K562 (cell line): ENCODE data around the gene CCDC169. TPM values are rescaled to one million over a fixed set of nuclear protein-coding genes. Genes with fewer than 3 reads are reported as not detected.

Experiments used
- ATAC-seq: fragments of 200-7000 bp; cut with Tn5 transposase; 3 replicates; pipeline ENCODE4 v1.9.1; 2020; ENCODE audit warnings: moderate library complexity
- BruUV-seq: library from RNA; stranded (reverse); fragments of 400-500 nt; replicated peaks from 2 replicates; lab custom pipeline; 2021; lab: Mats Ljungman, UMichigan
- CTCF ChIA-PET: fragments of 300-600 bp; formaldehyde crosslinking; extraction: SDS; loops from one replicate; lab custom pipeline; 2021; ENCODE audit warnings: low intra/inter-chr PET ratio; lab: Yijun Ruan, JAX
- POLR2A ChIA-PET: fragments of 300-600, 350-650 bp; sonication (Branson Sonifier 250); formaldehyde crosslinking; extraction: SDS; loops from one replicate; lab custom pipeline; 2021; ENCODE audit warnings: antibody characterized with exemption, inconsistent platforms; lab: Yijun Ruan, JAX
- DNase-seq, 4 experiments: peaks; one replicate each; pipeline versions ENCODE4 v3.0.0 to v3.0.0-alpha.2; 2011 to 2018; ENCODE audit warnings: low spot score in 3 of 4, mixed read lengths in 3 of 4; ENCODE audit errors: extremely low read depth in 1 of 4
- FAIRE-seq: peaks from 2 replicates; lab custom pipeline; 2011; peaks lifted over from hg19 to GRCh38; lab: Jason Lieb, UNC
- H2AFZ ChIP-seq: 2 replicates; pipeline ENCODE4 v1.6.0; 2011; ENCODE audit warnings: low read depth, low read length, control low read depth, inconsistent platforms
- H3K27ac ChIP-seq: fragments of 200-600 bp; 3 replicates; pipeline ENCODE4 v1.8.0; 2011; ENCODE audit warnings: low read depth, mild to moderate bottlenecking, control low read depth, inconsistent platforms, low read length, moderate library complexity, mixed read lengths; ENCODE audit errors: extremely low read depth
- H3K27me3 ChIP-seq, 2 experiments: fragments of 300-600 bp in 1 of 2; 2 replicates in 1 of 2; 3 replicates in 1 of 2; pipeline versions ENCODE4 v1.6.0 to v1.8.0; 2011; ENCODE audit warnings: inconsistent platforms in 2 of 2, low read length in 2 of 2, mild to moderate bottlenecking in 1 of 2, mixed read lengths in 1 of 2, moderate library complexity in 1 of 2; ENCODE audit not compliant: control insufficient read depth in 2 of 2, insufficient read depth in 2 of 2
- H3K36me3 ChIP-seq: fragments of 300-600 bp; 3 replicates; pipeline ENCODE4 v1.8.0; 2011; ENCODE audit warnings: mild to moderate bottlenecking, low read length, inconsistent platforms; ENCODE audit not compliant: control insufficient read depth, insufficient read depth
- H3K4me1 ChIP-seq, 2 experiments: fragments of 200-600 bp in 1 of 2; replicated peaks in 1 of 2; 2 replicates in 1 of 2; 3 replicates in 1 of 2; pipeline versions ENCODE4 v1.5.1 to v1.8.0; 2011; ENCODE audit warnings: inconsistent platforms in 2 of 2, low read length in 2 of 2, mild to moderate bottlenecking in 1 of 2, mixed read lengths in 1 of 2, moderate library complexity in 1 of 2; ENCODE audit not compliant: control insufficient read depth in 2 of 2, insufficient read depth in 2 of 2
- H3K4me2 ChIP-seq: 2 replicates; pipeline ENCODE4 v1.6.1; 2011; ENCODE audit warnings: low read length, control low read depth, inconsistent platforms, mixed read lengths; ENCODE audit not compliant: insufficient read depth
- H3K4me3 ChIP-seq: fragments of 200-600 bp; sonication (generic), shearing (Covaris generic); 2 replicates; pipeline ENCODE4 v1.5.1; 2016; ENCODE audit warnings: control low read depth, inconsistent platforms
- H3K79me2 ChIP-seq: fragments of 200-600 bp; 3 replicates; pipeline ENCODE4 v1.8.0; 2011; ENCODE audit warnings: low read length, inconsistent platforms; ENCODE audit not compliant: control insufficient read depth, insufficient read depth
- H3K9ac ChIP-seq, 2 experiments: 2 replicates each; pipeline versions ENCODE4 v1.6.0 to v1.6.1; 2011; ENCODE audit warnings: low read depth in 2 of 2, low read length in 2 of 2, control low read depth in 1 of 2, inconsistent platforms in 1 of 2, mild to moderate bottlenecking in 1 of 2, mixed read lengths in 1 of 2; ENCODE audit not compliant: insufficient read depth in 1 of 2
- H3K9me1 ChIP-seq: one replicate; pipeline ENCODE4 v1.6.0; 2011; ENCODE audit warnings: inconsistent platforms, mild to moderate bottlenecking, low read length, moderate library complexity; ENCODE audit not compliant: control insufficient read depth, insufficient read depth
- H3K9me3 ChIP-seq: replicated peaks from 2 replicates; pipeline ENCODE4 v1.5.1; 2011; ENCODE audit warnings: low read depth, low read length, inconsistent platforms; ENCODE audit not compliant: control insufficient read depth, insufficient read depth
- H4K20me1 ChIP-seq: replicated peaks from 2 replicates; pipeline ENCODE4 v1.6.1; 2011; ENCODE audit warnings: low read length, inconsistent platforms, mixed read lengths; ENCODE audit not compliant: control insufficient read depth, insufficient read depth
- LARP7 ChIP-seq: fragments of 450-650 bp; IDR thresholded peaks from 2 replicates; pipeline ENCODE4 v1.6.1; 2016
- MAFG ChIP-seq: fragments of 450-650 bp; conservative IDR thresholded peaks from 2 replicates; pipeline ENCODE4 v1.6.1; 2016; ENCODE audit warnings: missing genetic modification characterization, missing compliant biosample characterization
- MED1 ChIP-seq: sonication (generic); formaldehyde crosslinking; IDR thresholded peaks from 2 replicates; pipeline ENCODE4 v1.8.1; 2023; ENCODE audit warnings: missing genetic modification reagents, borderline replicate concordance
- NFIX ChIP-seq: fragments of 250-450 bp; sonication (Bioruptor Pico); IDR thresholded peaks from 2 replicates; pipeline ENCODE4 v1.4.0; 2020; ENCODE audit warnings: low read depth, mild to moderate bottlenecking, moderate library complexity
- SIN3B ChIP-seq: fragments of 450-650 bp; IDR thresholded peaks from 2 replicates; pipeline ENCODE4 v1.6.1; 2017; ENCODE audit warnings: low read depth, mild to moderate bottlenecking, moderate library complexity
- SMARCE1 ChIP-seq: fragments of 450-650 bp; IDR thresholded peaks from 2 replicates; pipeline ENCODE4 v1.7.1; 2016; ENCODE audit warnings: mild to moderate bottlenecking
- ZBTB34 ChIP-seq: fragments of 250-450 bp; sonication (Bioruptor Pico); IDR thresholded peaks from 2 replicates; pipeline ENCODE4 v1.8.0; 2021; ENCODE audit warnings: mild to moderate bottlenecking, moderate library complexity
- ZBTB9 ChIP-seq: fragments of 450-650 bp; formaldehyde crosslinking; IDR thresholded peaks from 2 replicates; pipeline ENCODE4 v1.4.0; 2020; ENCODE audit warnings: mild to moderate bottlenecking, moderate library complexity
- ZNF324 ChIP-seq: fragments of 250-450 bp; sonication (Bioruptor Pico); IDR thresholded peaks from 2 replicates; pipeline ENCODE4 v1.4.0; 2020; ENCODE audit warnings: mild to moderate bottlenecking
- ZNF511 ChIP-seq: sonication (generic); formaldehyde crosslinking; IDR thresholded peaks from 2 replicates; pipeline ENCODE4 v1.8.0; 2022; ENCODE audit warnings: mild to moderate bottlenecking, missing genetic modification reagents
- WGBS: fragments of 100-300 bp; shearing (Covaris generic); methylation state at CpG from one replicate; pipeline ENCODE4 v1.1.6; 2016; ENCODE audit warnings: low coverage, mixed read lengths; ENCODE audit not compliant: insufficient coverage; ENCODE audit errors: missing lambda C conversion rate; 5-methylcytosine and 5-hydroxymethylcytosine counted together
- in situ Hi-C: fragments of 300-500 bp; cut with MboI; formaldehyde crosslinking; loops from 4 replicates; pipeline ENCODE4 v1.15.0; 2018; ENCODE audit warnings: inconsistent platforms, mixed read lengths
- intact Hi-C: fragments of 100-400 bp; cut with micrococcal nuclease; formaldehyde crosslinking; loops from 2 replicates; pipeline ENCODE4 v1.14.2; 2022
- polyA plus RNA-seq, 8 experiments: library from polyadenylated mRNA; depleted of rRNA in 4 of 8; stranded (reverse) in 5 of 8; unstranded in 3 of 8; fragments of >200 nt; fragmentation: Nextera tagmentation in 2 of 8; fragmentation: Illumina TruSeq in 1 of 8; extraction: Ambion mirVana in 2 of 8; extraction: Trizol in 1 of 8; gene quantifications; 2 replicates each; pipeline versions ENCODE4 v1.2.1 to v1.2.3, GENCODE V29; 2011 to 2014; ENCODE audit warnings: inconsistent platforms in 1 of 8, missing spikeins in 1 of 8
- total RNA-seq, 7 experiments: library from RNA; depleted of rRNA in 6 of 7; stranded (reverse); fragments of >200 nt in 6 of 7; fragmentation: Illumina TruSeq in 2 of 7; extraction: Trizol in 2 of 7; gene quantifications; 2 replicates each; pipeline versions ENCODE4 v1.2.1 to v1.2.3, GENCODE V29; 2011 to 2021; ENCODE audit warnings: low replicate concordance in 1 of 7

Gene CCDC169
- total and polyA plus RNA-seq, 9 of the 15 experiments (the other 6 are each of a cell fraction or from before 2014, with no cell fraction given) = 6.8 to 22.0 (median 12.4) TPM

- no peak for TF ChIP-seq ZNF511 (CRISPR knock-in tag)
- no peak for TF ChIP-seq ZBTB34 (CRISPR knock-in tag)
- TF ChIP-seq ZNF324 (CRISPR knock-in tag) = no peak
These were observed 104.3 kb downstream of the CCDC169 start (continued) for GRCh38 chr13:36193151-36193855.

GRCh38 chr13:36192166-36192565 lies 105.4 kb downstream of the CCDC169 start:
- WGBS = 30% methylated on average over 4 of the region's 6 CpGs

More at GRCh38 chr13:36192166-36192565, 105.4 kb downstream of the CCDC169 start:
- Histone ChIP-seq H3K4me1 (no peaks in the 10 kb centered on the region), H2AFZ (no peak overlapping the region), H3K9me1 (no peaks in the 10 kb centered on the region), H3K27me3 (no peaks in the 10 kb centered on the region), H3K9ac (no peak overlapping the region), H3K27ac (no peak overlapping the region), H3K4me2 (no peak overlapping the region), H3K9me3 (no peaks in the 10 kb centered on the region), H3K36me3 (no peaks in the 10 kb centered on the region), H3K79me2 (no peaks in the 10 kb centered on the region), H3K4me3 (no peak overlapping the region)
- BruUV-seq = no TSS peak
- intact Hi-C loops = no loop called here
- FAIRE-seq (no peak), ATAC-seq (no peak), DNase-seq (no peak)
- CTCF ChIA-PET = no interaction called here
- POLR2A ChIA-PET = no interaction called here
- TF ChIP-seq SMARCE1 (no peak), ZBTB9 (CRISPR knock-in tag) (no peak), NFIX (CRISPR knock-in tag) (no peak), MAFG (tag) (no peak), SIN3B (no peak), LARP7 (no peak), MED1 (no peak)
- TF ChIP-seq, all 486 proteins: peak for 0
- in situ Hi-C loops = no loop called here
- no peaks in the 10 kb centered on the region for H4K20me1 ChIP-seq
